ENCODE data around the gene WDR72.

The WDR72 gene

GRCh38 chr15:53527996-53528395, 231.5 kb downstream of the WDR72 start:
- no peak for DNase-seq

GRCh38 chr15:53525894-53526293, 233.6 kb downstream of the WDR72 start:
- no peak for DNase-seq

- no peak for DNase-seq
Observed at GRCh38 chr15:53522991-53523390, 236.5 kb downstream of the WDR72 start.

GRCh38 chr15:53520996-53521395, 238.5 kb downstream of the WDR72 start:
- DNase-seq = no peak

GRCh38 chr15:53513431-53513830, 246.0 kb downstream of the WDR72 start:
- DNase-seq = no peak

GRCh38 chr15:53512029-53512428, 247.4 kb downstream of the WDR72 start:
- no peak for DNase-seq

GRCh38 chr15:53511175-53511574, 248.3 kb downstream of the WDR72 start:
- no peak for DNase-seq

- no peak for DNase-seq
Observed at GRCh38 chr15:53506370-53506769, 253.1 kb downstream of the WDR72 start.

GRCh38 chr15:53498996-53499395, 260.5 kb downstream of the WDR72 start:
- no peak for DNase-seq

GRCh38 chr15:53490341-53490740, 269.1 kb downstream of the WDR72 start:
- DNase-seq = no peak

- DNase-seq = no peak
Observed at GRCh38 chr15:53482055-53482454, 277.4 kb downstream of the WDR72 start.

GRCh38 chr15:53477981-53478766, 281.3 kb downstream of the WDR72 start:
- no peak for DNase-seq

GRCh38 chr15:53473886-53474285, 285.6 kb downstream of the WDR72 start:
- DNase-seq = no peak

- DNase-seq = no peak
Observed at GRCh38 chr15:53473435-53473834, 286.0 kb downstream of the WDR72 start.

- DNase-seq = no peak
Observed at GRCh38 chr15:53472883-53473282, 286.6 kb downstream of the WDR72 start.

GRCh38 chr15:53472210-53472609, 287.3 kb downstream of the WDR72 start:
- DNase-seq = no peak

- DNase-seq = no peak
Observed at GRCh38 chr15:53470743-53471142, 288.7 kb downstream of the WDR72 start.

- DNase-seq = no peak
Observed at GRCh38 chr15:53469422-53469821, 290.0 kb downstream of the WDR72 start.

Measured in activated CD8-positive, alpha-beta memory T cell treated with anti-CD3 and anti-CD28 coated beads, Interleukin-2, amount 50 U/mL, for 4 hours (primary cell).